HepG2 (cell line): ENCODE results near the gene ASB16. TPM values are rescaled to one million over a fixed set of nuclear protein-coding genes. Genes with fewer than 3 reads are reported as not detected.

Experiments used
- ATAC-seq: fragments of 200-7000 bp; cut with Tn5 transposase; 3 replicates; pipeline ENCODE4 v1.9.1; 2020; ENCODE audit warnings: mild to moderate bottlenecking, moderate library complexity
- BruUV-seq: library from RNA; stranded (reverse); fragments of 400-500 nt; replicated peaks from 2 replicates; lab custom pipeline; 2021; lab: Mats Ljungman, UMichigan
- CTCF ChIA-PET: fragments of 300-600 bp; formaldehyde crosslinking; extraction: SDS; loops from one replicate; lab custom pipeline; 2021; ENCODE audit warnings: low total read pairs, inconsistent platforms, low intra/inter-chr PET ratio; lab: Yijun Ruan, JAX
- POLR2A ChIA-PET: fragments of 350-600 bp; sonication (Branson Sonifier 250); formaldehyde crosslinking; loops from one replicate; lab custom pipeline; 2020; ENCODE audit warnings: antibody characterized with exemption, inconsistent platforms; lab: Yijun Ruan, JAX
- DNase-seq: peaks from one replicate; pipeline ENCODE4 v3.0.0-alpha.2; 2015; ENCODE audit warnings: low spot score
- FAIRE-seq: peaks from 3 replicates; lab custom pipeline; 2011; peaks lifted over from hg19 to GRCh38; lab: Jason Lieb, UNC
- H2AFZ ChIP-seq: one replicate; pipeline ENCODE4 v1.6.1; 2011; ENCODE audit warnings: low read length, inconsistent platforms
- H3K27ac ChIP-seq: fragments of 300-600 bp; 3 replicates; pipeline ENCODE4 v1.8.0; 2011; ENCODE audit warnings: mixed run types, mild to moderate bottlenecking, mixed read lengths, low read length, inconsistent platforms; ENCODE audit not compliant: insufficient read depth; ENCODE audit errors: extremely low read length
- H3K27me3 ChIP-seq, 2 experiments: fragments of 200-600 bp in 1 of 2; 2 replicates in 1 of 2; 3 replicates in 1 of 2; pipeline versions ENCODE4 v1.6.0 to v1.8.0; 2011; ENCODE audit warnings: low read length in 2 of 2, mild to moderate bottlenecking in 2 of 2, moderate library complexity in 2 of 2, inconsistent platforms in 1 of 2; ENCODE audit not compliant: insufficient read depth in 2 of 2, control insufficient read depth in 1 of 2
- H3K36me3 ChIP-seq, 2 experiments: fragments of 200-600 bp in 1 of 2; replicated peaks in 1 of 2; 2 replicates in 1 of 2; 3 replicates in 1 of 2; pipeline versions ENCODE4 v1.5.1 to v1.8.0; 2011; ENCODE audit warnings: low read length in 2 of 2, inconsistent platforms in 1 of 2; ENCODE audit not compliant: insufficient read depth in 2 of 2, control insufficient read depth in 1 of 2
- H3K4me1 ChIP-seq: 2 replicates; pipeline ENCODE4 v1.5.1; 2012; ENCODE audit warnings: low read length, inconsistent platforms; ENCODE audit not compliant: insufficient read depth
- H3K4me2 ChIP-seq: 2 replicates; pipeline ENCODE4 v1.6.0; 2011; ENCODE audit warnings: low read depth, low read length, inconsistent platforms
- H3K4me3 ChIP-seq, 3 experiments: fragments of 200-600 bp in 1 of 3; sonication (generic), shearing (Covaris generic) in 1 of 3; replicated peaks in 1 of 3; 2 replicates each; pipeline ENCODE4 v1.5.1; 2011 to 2016; ENCODE audit warnings: low read length in 3 of 3, inconsistent platforms in 2 of 3, low read depth in 2 of 3, mild to moderate bottlenecking in 2 of 3, control low read depth in 1 of 3, mixed read lengths in 1 of 3; ENCODE audit not compliant: insufficient read depth in 1 of 3
- H3K79me2 ChIP-seq: one replicate; pipeline ENCODE4 v1.6.1; 2011; ENCODE audit warnings: low read length, inconsistent platforms; ENCODE audit not compliant: insufficient read depth
- H3K9ac ChIP-seq: 2 replicates; pipeline ENCODE4 v1.6.0; 2011; ENCODE audit warnings: mild to moderate bottlenecking, low read depth, low read length, inconsistent platforms; ENCODE audit not compliant: insufficient read depth
- H3K9me3 ChIP-seq: 2 replicates; pipeline ENCODE4 v1.5.1; 2012; ENCODE audit warnings: mild to moderate bottlenecking, low read length
- H4K20me1 ChIP-seq: 2 replicates; pipeline ENCODE4 v1.6.0; 2011; ENCODE audit warnings: inconsistent platforms, mild to moderate bottlenecking, low read length, moderate library complexity; ENCODE audit not compliant: insufficient read depth
- AGO1 ChIP-seq: fragments of 200-400 bp; formaldehyde crosslinking; IDR thresholded peaks from 2 replicates; pipeline ENCODE4 v1.6.1; 2017; ENCODE audit warnings: mild to moderate bottlenecking, low read depth, low read length, moderate library complexity; ENCODE audit not compliant: poor library complexity, severe bottlenecking
- FOXA1 ChIP-seq, 2 experiments: fragments of 450-650 bp in 1 of 2; sonication (generic) in 1 of 2; formaldehyde crosslinking in 1 of 2; IDR thresholded peaks; 2 replicates each; pipeline versions ENCODE4 v1.4.0 to v1.6.1; 2016 to 2020; ENCODE audit warnings: missing genetic modification reagents in 1 of 2
- POLR2G ChIP-seq: fragments of 200-400 bp; formaldehyde crosslinking; IDR thresholded peaks from 2 replicates; pipeline ENCODE4 v1.6.1; 2018; ENCODE audit warnings: mild to moderate bottlenecking, low read depth, low read length, moderate library complexity
- RBFOX2 ChIP-seq: fragments of 200-400 bp; formaldehyde crosslinking; IDR thresholded peaks from 2 replicates; pipeline ENCODE4 v1.6.1; 2017; ENCODE audit warnings: low read depth, mild to moderate bottlenecking, low read length
- TBX3 ChIP-seq: fragments of 450-650 bp; IDR thresholded peaks from 2 replicates; pipeline ENCODE4 v1.6.1; 2017; ENCODE audit warnings: antibody characterized with exemption, mild to moderate bottlenecking, inconsistent platforms, borderline replicate concordance
- TEAD3 ChIP-seq: optimal IDR thresholded peaks from 2 replicates; pipeline ENCODE3; 2016; ENCODE audit warnings: borderline replicate concordance
- TIGD3 ChIP-seq: sonication (generic); formaldehyde crosslinking; IDR thresholded peaks from 2 replicates; pipeline ENCODE4 v1.5.1; 2020; ENCODE audit warnings: mild to moderate bottlenecking, missing genetic modification reagents, borderline replicate concordance
- ZNF274 ChIP-seq: sonication (generic); formaldehyde crosslinking; IDR thresholded peaks from 2 replicates; pipeline ENCODE4 v1.5.1; 2020; ENCODE audit warnings: mild to moderate bottlenecking, missing genetic modification reagents
- ZNF816 ChIP-seq: sonication (generic); formaldehyde crosslinking; IDR thresholded peaks from 2 replicates; pipeline ENCODE4 v1.8.0; 2022; ENCODE audit warnings: missing genetic modification reagents, mild to moderate bottlenecking, borderline replicate concordance
- WGBS: methylation state at CpG from one replicate; pipeline ENCODE4 v1.1.6; 2017; ENCODE audit warnings: low lambda C conversion rate; 5-methylcytosine and 5-hydroxymethylcytosine counted together
- in situ Hi-C: cut with HindIII; loops from 2 replicates; pipeline ENCODE4 v1.10.0; 2017; ENCODE audit warnings: low pct_unique_long_range_greater_than_20kb; ENCODE audit not compliant: extremely low pct_ligation_motif_present
- intact Hi-C: fragments of 100-400 bp; cut with micrococcal nuclease; formaldehyde crosslinking; loops from one replicate; pipeline ENCODE4 v1.10.0; 2022; ENCODE audit not compliant: unreplicated experiment
- polyA plus RNA-seq, 8 experiments: library from polyadenylated mRNA; depleted of rRNA in 3 of 8; stranded (reverse) in 7 of 8; unstranded in 1 of 8; fragments of >200 nt; fragmentation: Illumina TruSeq in 4 of 8; extraction: Trizol in 4 of 8; gene quantifications; 2 replicates each; pipeline versions ENCODE4 v1.2.1 to v1.2.3, GENCODE V29; 2011 to 2016; ENCODE audit warnings: low read depth in 4 of 8, missing spikeins in 1 of 8, mixed read lengths in 1 of 8; ENCODE audit not compliant: insufficient read depth in 1 of 8
- total RNA-seq, 5 experiments: library from RNA; depleted of rRNA; stranded (reverse); fragments of >200 nt; fragmentation: Illumina TruSeq; extraction: Trizol; gene quantifications; 2 replicates each; pipeline ENCODE4 v1.2.3, GENCODE V29; 2016; ENCODE audit warnings: low read depth in 1 of 5

ASB16 gene
- total and polyA plus RNA-seq, 2 of the 13 experiments (the other 11 are each of a cell fraction or from before 2014, with no cell fraction given): 0.07 TPM; not detected in 1

- H2AFZ ChIP-seq: no peak overlapping the region
- in situ Hi-C loops: no loop called here
- H3K4me2 ChIP-seq: no peak overlapping the region
- ATAC-seq (no peak), FAIRE-seq (no peak), DNase-seq (no peak)
- no peak overlapping the region for H3K9ac ChIP-seq
- no peaks in the 10 kb centered on the region; a peak in 1 of 5 replicates for H3K27me3 ChIP-seq
- no peaks in the 10 kb centered on the region for H3K9me3 ChIP-seq
- no peak overlapping the region for H3K27ac ChIP-seq
- ChIA-PET CTCF (no interaction called here), POLR2A (interaction anchor here (0.8 to 1.8 kb wide), 2 partner anchors 8 to 10 kb away, joined by 4 to 10 read pairs; partner anchors contain the start of gene ATXN7L3)
- H3K79me2 ChIP-seq: peaks cover 13% of the 10 kb centered on the region
- peaks cover 12% of the 10 kb centered on the region for H3K4me1 ChIP-seq
- H3K4me3 ChIP-seq: no peak overlapping the region
- 98% methylated on average over 5 of the region's 5 CpGs for WGBS
- peak; percentile 1; the same call in 1 of the 2 replicates for TF ChIP-seq POLR2G
- no peak for TF ChIP-seq FOXA1 (IDR thresholded peaks at IDR 0.05)
- TF ChIP-seq FOXA1 (CRISPR knock-in tag; IDR thresholded peaks at IDR 0.05): no peak
- TF ChIP-seq TEAD3 (CRISPR knock-in tag): no peak
- TF ChIP-seq AGO1: peak; percentile 17
- no peak for TF ChIP-seq TBX3
- no peak for TF ChIP-seq ZNF816 (CRISPR knock-in tag)
- TF ChIP-seq, all 625 proteins: peak for 2
- intact Hi-C loops: no loop called here
- Histone ChIP-seq H3K36me3 (peaks cover 17 to 47% of the 10 kb centered on the region in 2 experiments), H4K20me1 (no peaks in the 10 kb centered on the region)
- no TSS peak for BruUV-seq
Measured at GRCh38 chr17:44191369-44191768, 20.9 kb downstream of the ASB16 start.

- H3K27ac ChIP-seq: no peak overlapping the region
- POLR2A ChIA-PET: interaction anchor here (0.6 to 1.8 kb wide), 4 partner anchors 7 to 64 kb away, joined by 3 to 10 read pairs (median 4); partner anchors contain the start of gene ATXN7L3
- H3K4me3 ChIP-seq: no peak overlapping the region
- in situ Hi-C loops: no loop called here
- 97% methylated on average over 7 of the region's 7 CpGs for WGBS
- intact Hi-C loops: no loop called here
- H3K4me2 ChIP-seq: no peak overlapping the region
- peak; percentile 7; the same call in 1 of the 3 replicates for ATAC-seq
- H3K79me2 ChIP-seq: peaks cover 13% of the 10 kb centered on the region
- H3K4me1 ChIP-seq: peaks cover 12% of the 10 kb centered on the region
- no TSS peak for BruUV-seq
- CTCF ChIA-PET: no interaction called here
- no peak overlapping the region for H3K9ac ChIP-seq
- FAIRE-seq: no peak
- H3K27me3 ChIP-seq: no peaks in the 10 kb centered on the region; a peak in 1 of 5 replicates
- peaks cover 18 to 51% of the 10 kb centered on the region in 2 experiments for H3K36me3 ChIP-seq
- DNase-seq: no peak
- H2AFZ ChIP-seq: no peak overlapping the region
- no peaks in the 10 kb centered on the region for H3K9me3 ChIP-seq
- H4K20me1 ChIP-seq: no peaks in the 10 kb centered on the region
- TF ChIP-seq TIGD3 (no peak), ZNF274 (CRISPR knock-in tag) (no peak), RBFOX2 (0 out of 2 replicates have a peak, but pooled peaks have one; percentile 8)
Measured at GRCh38 chr17:44191941-44192496, 21.5 kb downstream of the ASB16 start.
